GM18909 (cell line): ENCODE results near the gene CCDC126.
"Not testable (repeated sequence)": the region's sequence is repeated elsewhere in the genome, so short reads cannot be mapped to it uniquely, and the experiment has no call there.

Experiments used
- ATAC-seq: cut with Tn5 transposase; IDR thresholded peaks from one replicate; pipeline ENCODE4 v1.9.1; 2021; ENCODE audit warnings: mild to moderate bottlenecking; ENCODE audit not compliant: unreplicated experiment, poor library complexity

CCDC126 gene

GRCh38 chr7:23597094-23598091 lies at the start of gene CCDC126:
TSS of gene CCDC126 (plus strand) at chr7:23597382. CDS start at chr7:23611316, 13,934 bp downstream.
- ATAC-seq: peak; percentile 82

- ATAC-seq: no peak
Measured at GRCh38 chr7:23547662-23548061, 49.5 kb upstream of the CCDC126 start.

- ATAC-seq: no peak
Measured at GRCh38 chr7:23558303-23558702, 38.9 kb upstream of the CCDC126 start.

GRCh38 chr7:23570592-23571200 lies 26.5 kb upstream of the CCDC126 start:
- peak; percentile 79 for ATAC-seq

- ATAC-seq: not testable (repeated sequence)
Measured at GRCh38 chr7:23581975-23582374, 15.2 kb upstream of the CCDC126 start.

- not testable (repeated sequence) for ATAC-seq
Measured at GRCh38 chr7:23585304-23585703, 11.9 kb upstream of the CCDC126 start.

- ATAC-seq: no peak
Measured at GRCh38 chr7:23586159-23586558, 11.0 kb upstream of the CCDC126 start.

GRCh38 chr7:23590529-23590928 lies 6.7 kb upstream of the CCDC126 start:
- ATAC-seq: no peak

GRCh38 chr7:23593706-23594105 lies 3.5 kb upstream of the CCDC126 start:
- no peak for ATAC-seq

GRCh38 chr7:23594879-23595604 lies 2.1 kb upstream of the CCDC126 start:
- ATAC-seq: peak; percentile 61

- no peak for ATAC-seq
Measured at GRCh38 chr7:23598296-23598695, 1.1 kb downstream of the CCDC126 start.

GRCh38 chr7:23600236-23600635 lies 3.1 kb downstream of the CCDC126 start:
- no peak for ATAC-seq

GRCh38 chr7:23603632-23604295 lies 6.6 kb downstream of the CCDC126 start:
- ATAC-seq: no peak

GRCh38 chr7:23604296-23604640 lies 7.1 kb downstream of the CCDC126 start:
- ATAC-seq: no peak

- ATAC-seq: no peak
Measured at GRCh38 chr7:23607130-23607529, 9.9 kb downstream of the CCDC126 start.

- ATAC-seq: no peak
Measured at GRCh38 chr7:23607866-23608265, 10.7 kb downstream of the CCDC126 start.

- ATAC-seq: no peak
Measured at GRCh38 chr7:23615331-23615730, 18.1 kb downstream of the CCDC126 start.

- no peak for ATAC-seq
Measured at GRCh38 chr7:23616593-23616992, 19.4 kb downstream of the CCDC126 start.

- ATAC-seq: no peak
Measured at GRCh38 chr7:23617482-23617881, 20.3 kb downstream of the CCDC126 start.

GRCh38 chr7:23618241-23618640 lies 21.1 kb downstream of the CCDC126 start:
- ATAC-seq: no peak
